Epidermal melanocyte (primary cell): Measurements from ENCODE around the gene LSM3.

Experiments used
- DNase-seq: peaks from one replicate; pipeline ENCODE4 v3.0.0; 2011; ENCODE audit warnings: low spot score; ENCODE audit not compliant: insufficient read length

The LSM3 gene

GRCh38 chr3:14239940-14240339 lies 61.3 kb downstream of the LSM3 start:
- no peak for DNase-seq

DNA sequence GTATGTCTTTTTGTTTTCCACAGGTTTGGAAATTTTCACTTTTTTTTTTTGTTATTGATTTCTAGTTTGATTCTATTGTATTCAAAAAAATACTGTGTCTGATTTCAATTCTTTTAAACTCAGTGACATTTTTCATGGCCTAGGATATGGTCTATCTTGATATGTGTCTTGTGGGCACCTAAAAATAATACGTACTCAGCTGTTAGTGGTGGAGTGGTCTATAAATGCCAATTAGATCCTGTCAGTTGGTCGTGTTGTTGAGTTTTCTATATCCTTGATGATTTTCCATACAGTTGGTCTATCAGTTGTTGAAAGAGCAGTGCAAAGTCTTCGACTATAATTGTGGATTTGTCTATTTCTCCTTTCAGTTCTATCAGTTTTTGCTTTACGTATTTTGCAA lies 61.7 kb downstream of the LSM3 start:
- DNase-seq = no peak

DNA sequence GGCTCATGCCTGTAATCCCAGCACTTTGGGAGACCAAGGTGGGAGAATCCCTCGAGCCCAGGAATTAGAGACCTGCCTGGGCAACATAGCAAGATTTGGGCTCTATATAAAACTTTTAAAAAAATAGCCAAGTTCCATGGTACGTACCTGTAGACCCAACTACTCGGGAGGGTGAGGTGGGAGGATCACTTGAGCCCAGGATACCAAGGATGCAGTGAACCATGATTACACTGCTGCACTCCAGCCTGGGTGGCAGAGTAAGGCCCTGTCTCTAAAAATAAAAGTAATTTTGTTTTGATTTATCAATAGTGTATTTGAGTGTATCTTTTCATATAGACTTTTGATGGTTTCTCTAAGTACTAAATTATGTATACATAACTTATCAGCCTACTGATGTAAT lies 63.1 kb downstream of the LSM3 start:
- DNase-seq = no peak

DNA sequence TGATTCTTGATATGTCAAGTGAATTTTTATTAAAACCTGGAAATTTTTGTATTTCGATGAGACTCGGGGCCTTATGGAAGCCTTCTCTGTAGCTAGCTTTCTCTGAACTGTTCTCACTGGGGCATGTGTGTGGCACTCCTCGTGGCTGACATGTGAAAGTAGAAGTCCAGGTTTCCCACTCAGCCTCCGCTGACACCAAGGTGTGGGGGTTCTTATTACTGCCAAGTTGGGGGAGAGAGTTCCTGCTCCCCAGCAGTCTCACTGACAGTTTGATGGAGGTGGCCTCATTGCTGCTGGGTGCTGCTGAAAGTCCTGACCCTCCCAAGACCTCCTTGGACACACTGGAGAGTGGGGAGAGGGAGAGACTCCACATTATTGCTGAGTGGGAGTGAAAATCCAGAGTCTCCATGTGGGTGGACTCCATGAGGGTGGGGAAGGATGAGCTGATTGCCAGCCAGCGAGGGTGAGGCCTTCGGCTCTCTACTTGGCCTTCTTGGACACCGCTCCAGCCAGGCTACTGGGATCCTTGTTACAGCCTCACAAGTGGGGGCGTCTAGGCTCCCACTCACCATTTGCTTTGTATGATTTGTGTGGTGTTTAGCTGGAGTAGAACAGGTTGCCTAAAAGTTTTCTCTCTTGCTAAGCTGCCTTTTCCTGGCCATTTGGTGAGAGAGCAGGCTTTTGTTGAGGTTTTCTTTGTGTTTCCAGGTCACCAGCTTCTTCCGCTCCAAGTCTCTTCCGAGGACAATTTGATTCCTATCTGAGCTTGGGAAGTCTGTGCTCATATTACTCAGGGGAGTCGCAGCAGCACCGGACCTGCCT lies 64.1 kb downstream of the LSM3 start:
- DNase-seq = no peak

DNA sequence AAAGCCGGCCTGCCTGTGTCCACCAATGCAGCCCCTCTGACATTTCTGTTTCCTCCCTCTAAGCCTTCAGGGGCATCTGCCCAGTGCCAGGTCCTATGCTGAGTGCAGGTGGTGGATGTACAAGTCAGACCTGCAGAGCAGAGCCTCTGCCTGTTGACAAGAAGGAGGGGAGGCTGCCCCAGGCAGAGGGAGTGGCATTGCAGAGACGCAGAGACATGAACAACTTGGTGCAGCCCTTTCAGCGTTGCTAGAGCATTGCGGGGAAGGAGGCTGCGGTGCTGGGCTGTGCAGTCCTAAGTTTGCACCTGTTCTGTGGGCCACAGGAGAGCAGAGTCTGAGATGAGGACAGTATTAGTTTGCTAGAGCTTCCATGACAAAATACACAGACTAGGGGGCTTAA lies 65.2 kb downstream of the LSM3 start:
- DNase-seq = no peak

- no peak for DNase-seq
Observed at GRCh38 chr3:14244521-14245247, 66.1 kb downstream of the LSM3 start.

DNA sequence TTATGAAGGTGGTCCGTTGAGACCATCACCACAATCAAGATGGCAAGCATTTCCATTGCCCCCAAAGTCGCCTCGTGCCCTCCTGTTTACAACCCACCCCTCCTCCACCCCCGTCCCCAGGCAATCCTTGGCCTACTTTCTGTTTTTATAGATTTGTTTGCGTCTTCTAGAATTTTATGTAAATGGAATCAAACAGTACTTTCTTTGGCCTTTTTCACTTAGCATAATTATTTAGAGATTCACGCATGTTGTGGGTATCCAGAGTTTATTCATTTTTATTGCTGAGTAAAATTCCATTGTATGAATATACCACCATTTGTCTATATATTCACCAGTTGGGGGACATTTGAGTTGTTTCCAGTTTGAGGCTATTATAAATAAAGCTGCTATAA lies 66.6 kb downstream of the LSM3 start:
- no peak for DNase-seq

DNA sequence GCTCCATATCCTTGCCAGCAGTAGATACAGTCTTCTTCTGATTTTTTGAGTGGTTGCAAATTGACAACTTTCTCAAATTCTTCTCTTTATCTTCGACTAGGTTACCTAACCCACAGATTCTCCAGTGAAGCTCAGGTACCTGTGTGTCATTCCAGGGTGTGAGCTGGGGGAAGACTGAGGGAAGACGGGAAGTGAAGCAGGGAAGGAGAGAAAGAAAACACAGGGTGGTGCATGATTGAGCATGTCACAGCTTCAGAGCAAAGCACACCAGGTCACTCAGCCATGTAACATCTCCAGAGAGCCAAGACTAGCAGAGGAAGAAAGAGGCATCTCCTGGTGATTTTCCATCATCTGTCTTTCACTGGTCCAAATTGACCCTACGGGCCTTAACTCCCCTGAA lies 67.2 kb downstream of the LSM3 start:
- no peak for DNase-seq

- DNase-seq = no peak
Observed at GRCh38 chr3:14246414-14246813, 67.8 kb downstream of the LSM3 start.

DNA sequence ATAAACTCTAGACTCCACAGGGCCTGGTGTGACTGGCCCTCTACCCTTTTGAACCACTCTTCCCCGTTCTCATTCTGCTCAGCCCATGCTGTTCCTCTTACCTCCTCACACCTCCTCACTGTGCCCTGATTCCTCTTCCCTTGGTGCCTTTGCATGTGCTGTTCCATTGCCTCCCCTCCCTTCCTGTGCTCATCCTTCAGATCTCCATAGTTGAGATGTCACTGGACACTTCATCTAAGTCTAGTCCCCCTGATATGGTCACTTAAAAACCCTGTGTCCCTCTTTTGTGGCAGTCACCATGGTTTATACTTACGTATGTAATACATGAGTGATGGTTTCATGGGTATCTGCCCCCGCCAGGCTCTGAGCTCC lies 69.8 kb downstream of the LSM3 start:
- DNase-seq = no peak

DNA sequence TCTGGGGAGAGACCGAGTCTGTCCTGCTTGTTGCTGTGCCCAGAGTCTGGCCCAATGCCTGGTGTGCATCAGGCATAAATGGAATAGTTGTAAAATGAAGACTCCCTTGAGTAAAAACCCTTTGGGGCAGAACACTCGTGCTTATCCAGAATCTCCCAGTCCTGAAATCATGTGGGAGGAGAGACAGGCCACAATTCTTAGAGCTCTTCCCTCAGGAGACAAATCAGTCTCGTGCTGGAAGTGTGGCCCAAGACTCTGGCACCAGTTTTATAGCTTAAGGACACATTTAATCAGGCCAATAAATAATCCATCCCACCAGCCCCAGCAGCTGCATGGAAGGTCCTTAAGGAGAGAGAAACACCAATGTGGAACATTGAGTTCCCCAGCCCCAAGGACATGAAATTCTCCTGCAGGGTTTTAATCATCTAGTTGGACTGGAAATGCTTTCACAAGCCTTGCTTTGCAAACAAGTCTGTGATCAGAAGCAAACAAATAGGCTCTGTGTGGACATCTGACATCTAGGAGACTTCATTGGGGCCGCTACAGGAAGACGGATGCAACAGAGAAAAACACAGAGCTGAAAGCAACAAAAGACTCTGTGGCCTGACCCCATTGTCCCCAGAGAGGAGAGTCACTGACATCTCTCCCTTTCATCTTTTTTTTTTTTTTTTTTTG lies 70.4 kb downstream of the LSM3 start:
- peak; percentile 91 for DNase-seq
